DND-41 (cell line): Measurements from ENCODE around the gene MUC21.
"Not testable (repeated sequence)": the region's sequence is repeated elsewhere in the genome, so short reads cannot be mapped to it uniquely, and the experiment has no call there.

Source experiments
- ATAC-seq: fragments of 200-7000 bp; cut with Tn5 transposase; 3 replicates; pipeline ENCODE4 v1.9.1; 2021; ENCODE audit warnings: low read depth; ENCODE audit not compliant: insufficient read depth
- DNase-seq: peaks from one replicate; pipeline ENCODE4 v3.0.0-alpha.2; 2020
- H2AFZ ChIP-seq: 2 replicates; pipeline ENCODE4 v1.6.0; 2012; ENCODE audit warnings: low read depth, low read length
- H3K27ac ChIP-seq: 2 replicates; pipeline ENCODE4 v1.5.1; 2012; ENCODE audit warnings: low read length, inconsistent platforms
- H3K27me3 ChIP-seq: fragments of 200-600 bp; sonication (generic); 2 replicates; pipeline ENCODE4 v1.6.0; 2012; ENCODE audit warnings: low read length, mild to moderate bottlenecking, inconsistent platforms; ENCODE audit not compliant: insufficient read depth, poor library complexity
- H3K36me3 ChIP-seq: 2 replicates; pipeline ENCODE4 v1.5.1; 2012; ENCODE audit warnings: low read length, inconsistent platforms; ENCODE audit not compliant: insufficient read depth
- H3K4me1 ChIP-seq: 2 replicates; pipeline ENCODE4 v1.5.1; 2012; ENCODE audit warnings: mild to moderate bottlenecking, low read length; ENCODE audit not compliant: insufficient read depth
- H3K4me2 ChIP-seq: 2 replicates; pipeline ENCODE4 v1.6.0; 2012; ENCODE audit warnings: mild to moderate bottlenecking, moderate library complexity, low read length, inconsistent platforms; ENCODE audit not compliant: insufficient read depth
- H3K4me3 ChIP-seq, 2 experiments: fragments of 200-600 bp in 1 of 2; shearing (Covaris generic) in 1 of 2; 2 replicates each; pipeline ENCODE4 v1.5.1; 2012 to 2016; ENCODE audit warnings: inconsistent platforms in 2 of 2, low read length in 2 of 2, mild to moderate bottlenecking in 2 of 2, low read depth in 1 of 2, moderate library complexity in 1 of 2
- H3K79me2 ChIP-seq: 2 replicates; pipeline ENCODE4 v1.6.0; 2012; ENCODE audit warnings: low read length, inconsistent platforms; ENCODE audit not compliant: insufficient read depth
- H3K9ac ChIP-seq: 2 replicates; pipeline ENCODE4 v1.6.0; 2012; ENCODE audit warnings: low read depth, mild to moderate bottlenecking, inconsistent platforms, low read length, moderate library complexity
- H3K9me3 ChIP-seq: 2 replicates; pipeline ENCODE4 v1.5.1; 2012; ENCODE audit warnings: low read length, moderate library complexity, mild to moderate bottlenecking, inconsistent platforms; ENCODE audit not compliant: insufficient read depth, severe bottlenecking
- H4K20me1 ChIP-seq: 2 replicates; pipeline ENCODE4 v1.6.0; 2012; ENCODE audit warnings: low read length; ENCODE audit not compliant: insufficient read depth
- EZH2 ChIP-seq: IDR thresholded peaks from 3 replicates; pipeline ENCODE4 v1.6.1; 2012; ENCODE audit warnings: borderline replicate concordance, low read depth, mild to moderate bottlenecking, moderate library complexity, low read length, inconsistent platforms; ENCODE audit not compliant: severe bottlenecking
- TF ChIP-seq, protein P1 (sequence below): IDR thresholded peaks from 2 replicates; pipeline ENCODE4 v1.5.1; 2012; ENCODE audit warnings: borderline replicate concordance, low read length, moderate library complexity, mild to moderate bottlenecking; ENCODE audit not compliant: poor library complexity, severe bottlenecking; ENCODE audit errors: extremely low read depth

The MUC21 gene

DNA sequence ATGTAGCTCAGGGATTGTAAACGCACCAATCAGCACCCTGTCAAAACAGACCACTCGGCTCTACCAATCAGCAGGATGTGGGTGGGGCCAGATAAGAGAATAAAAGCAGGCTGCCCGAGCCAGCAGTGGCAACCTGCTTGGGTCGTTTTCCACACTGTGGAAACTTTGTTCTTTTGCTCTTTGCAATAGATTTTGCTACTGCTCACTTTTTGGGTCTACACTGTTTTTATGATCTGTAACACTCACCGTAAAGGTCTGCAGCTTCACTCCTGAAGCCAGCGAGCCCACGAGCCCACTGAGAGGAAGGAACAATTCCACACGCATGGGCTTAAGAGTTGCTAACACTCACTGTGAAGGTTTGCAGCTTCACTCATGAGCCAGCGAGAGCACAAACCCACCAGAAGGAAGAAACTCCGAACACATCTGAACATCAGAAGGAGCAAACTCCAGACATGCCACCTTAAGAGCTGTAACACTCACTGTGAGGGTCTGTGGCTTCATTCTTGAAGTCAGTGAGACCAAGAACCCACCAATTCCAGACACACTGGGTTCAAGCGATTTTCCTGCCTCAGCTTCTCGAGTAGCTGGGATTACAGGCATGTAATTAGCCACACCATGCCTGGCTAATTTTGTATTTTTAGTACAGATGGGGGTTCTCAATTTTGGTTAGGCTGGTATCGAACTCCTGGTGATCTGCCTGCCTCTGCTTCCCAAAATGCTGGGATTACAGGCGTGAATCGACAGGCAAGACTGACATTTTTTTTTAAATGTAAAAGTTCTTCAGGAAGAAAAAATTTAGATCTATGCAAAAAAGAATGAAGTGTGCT lies 38.4 kb downstream of the MUC21 start:
- not testable (repeated sequence) for H3K9me3 ChIP-seq, H3K4me1 ChIP-seq, H3K79me2 ChIP-seq, ATAC-seq, H3K27me3 ChIP-seq, H3K4me2 ChIP-seq, H3K9ac ChIP-seq, H3K36me3 ChIP-seq, H3K27ac ChIP-seq, DNase-seq, H4K20me1 ChIP-seq, H2AFZ ChIP-seq, H3K4me3 ChIP-seq

- H3K9ac ChIP-seq, result no peak overlapping the region
- TF ChIP-seq, protein P1, sequence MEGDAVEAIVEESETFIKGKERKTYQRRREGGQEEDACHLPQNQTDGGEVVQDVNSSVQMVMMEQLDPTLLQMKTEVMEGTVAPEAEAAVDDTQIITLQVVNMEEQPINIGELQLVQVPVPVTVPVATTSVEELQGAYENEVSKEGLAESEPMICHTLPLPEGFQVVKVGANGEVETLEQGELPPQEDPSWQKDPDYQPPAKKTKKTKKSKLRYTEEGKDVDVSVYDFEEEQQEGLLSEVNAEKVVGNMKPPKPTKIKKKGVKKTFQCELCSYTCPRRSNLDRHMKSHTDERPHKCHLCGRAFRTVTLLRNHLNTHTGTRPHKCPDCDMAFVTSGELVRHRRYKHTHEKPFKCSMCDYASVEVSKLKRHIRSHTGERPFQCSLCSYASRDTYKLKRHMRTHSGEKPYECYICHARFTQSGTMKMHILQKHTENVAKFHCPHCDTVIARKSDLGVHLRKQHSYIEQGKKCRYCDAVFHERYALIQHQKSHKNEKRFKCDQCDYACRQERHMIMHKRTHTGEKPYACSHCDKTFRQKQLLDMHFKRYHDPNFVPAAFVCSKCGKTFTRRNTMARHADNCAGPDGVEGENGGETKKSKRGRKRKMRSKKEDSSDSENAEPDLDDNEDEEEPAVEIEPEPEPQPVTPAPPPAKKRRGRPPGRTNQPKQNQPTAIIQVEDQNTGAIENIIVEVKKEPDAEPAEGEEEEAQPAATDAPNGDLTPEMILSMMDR, result no peak
- TF ChIP-seq EZH2, result no peak
- ATAC-seq, result no peak
- H3K4me3 ChIP-seq, result no peak overlapping the region
- H4K20me1 ChIP-seq, result no peaks in the 10 kb centered on the region
- no peak overlapping the region for H2AFZ ChIP-seq
- H3K79me2 ChIP-seq, result no peaks in the 10 kb centered on the region
- H3K27ac ChIP-seq, result no peak overlapping the region
- no peaks in the 10 kb centered on the region for H3K9me3 ChIP-seq
- no peaks in the 10 kb centered on the region for H3K36me3 ChIP-seq
- peaks cover 4% of the 10 kb centered on the region for H3K27me3 ChIP-seq
- no peak for DNase-seq
- no peak overlapping the region for H3K4me2 ChIP-seq
- H3K4me1 ChIP-seq, result no peaks in the 10 kb centered on the region
Observed at GRCh38 chr6:31025595-31025994, 42.1 kb downstream of the MUC21 start.

DNA sequence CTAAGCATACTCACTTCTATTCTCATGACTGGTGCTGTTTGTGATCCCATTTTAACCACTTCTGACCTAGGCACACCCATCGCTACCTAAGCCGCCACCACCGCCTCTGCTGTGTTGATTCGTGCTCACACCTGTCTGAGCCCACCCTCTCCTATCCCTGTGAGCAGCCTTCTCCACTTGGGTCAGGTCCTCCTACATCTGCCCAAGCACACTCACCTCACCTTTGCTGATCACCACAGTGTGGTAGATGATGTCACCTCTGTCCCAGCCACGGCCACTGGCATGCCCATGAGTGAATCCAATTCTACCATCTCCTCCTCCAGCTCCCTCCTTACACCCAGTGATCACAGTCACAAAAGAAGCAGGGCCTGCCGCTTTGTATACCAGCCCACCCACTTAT lies 47.6 kb downstream of the MUC21 start:
- Histone ChIP-seq H3K36me3 (no peaks in the 10 kb centered on the region), H3K27me3 (peaks cover 9% of the 10 kb centered on the region), H4K20me1 (no peaks in the 10 kb centered on the region), H3K9ac (no peak overlapping the region), H3K4me2 (no peak overlapping the region), H3K79me2 (no peaks in the 10 kb centered on the region), H3K9me3 (no peaks in the 10 kb centered on the region), H3K4me3 (no peak overlapping the region), H2AFZ (no peak overlapping the region), H3K27ac (no peak overlapping the region), H3K4me1 (no peaks in the 10 kb centered on the region)
- ATAC-seq, result no peak
- DNase-seq, result no peak
- TF ChIP-seq EZH2, result no peak
- TF ChIP-seq, protein P1, result no peak

GRCh38 chr6:31033075-31033474 lies 49.6 kb downstream of the MUC21 start:
- no peak for ATAC-seq
- Histone ChIP-seq H3K9ac (no peak overlapping the region), H3K4me1 (no peaks in the 10 kb centered on the region), H3K27ac (no peak overlapping the region), H2AFZ (no peak overlapping the region), H3K79me2 (no peaks in the 10 kb centered on the region), H4K20me1 (no peaks in the 10 kb centered on the region), H3K36me3 (no peaks in the 10 kb centered on the region), H3K9me3 (no peaks in the 10 kb centered on the region), H3K4me3 (no peak overlapping the region), H3K27me3 (peaks cover 13% of the 10 kb centered on the region), H3K4me2 (no peak overlapping the region)
- TF ChIP-seq EZH2, result no peak
- TF ChIP-seq, protein P1, result no peak
- no peak for DNase-seq
